Fibroblast of villous mesenchyme (primary cell): ENCODE results near the gene AJAP1. TPM values are rescaled to one million over a fixed set of nuclear protein-coding genes. Genes with fewer than 3 reads are reported as not detected.

Experiments used
- DNase-seq: peaks from one replicate; pipeline ENCODE4 v3.0.0-alpha.2; 2010; ENCODE audit warnings: low read depth
- H3K4me3 ChIP-seq: 2 replicates; pipeline ENCODE4 v1.5.1; 2011; ENCODE audit warnings: low read depth, mild to moderate bottlenecking, low read length
- total RNA-seq: library from RNA; depleted of rRNA; stranded (reverse); fragments of >200 nt; gene quantifications from 2 replicates; pipeline ENCODE4 v1.2.3, GENCODE V29; 2012
- TF ChIP-seq, protein P1 (sequence below): IDR thresholded peaks from 2 replicates; pipeline ENCODE4 v1.5.1; 2012; ENCODE audit warnings: low read depth, mild to moderate bottlenecking, low read length; ENCODE audit not compliant: insufficient read depth

The AJAP1 gene
- total RNA-seq, 1 donor: under 0.01 TPM

DNA sequence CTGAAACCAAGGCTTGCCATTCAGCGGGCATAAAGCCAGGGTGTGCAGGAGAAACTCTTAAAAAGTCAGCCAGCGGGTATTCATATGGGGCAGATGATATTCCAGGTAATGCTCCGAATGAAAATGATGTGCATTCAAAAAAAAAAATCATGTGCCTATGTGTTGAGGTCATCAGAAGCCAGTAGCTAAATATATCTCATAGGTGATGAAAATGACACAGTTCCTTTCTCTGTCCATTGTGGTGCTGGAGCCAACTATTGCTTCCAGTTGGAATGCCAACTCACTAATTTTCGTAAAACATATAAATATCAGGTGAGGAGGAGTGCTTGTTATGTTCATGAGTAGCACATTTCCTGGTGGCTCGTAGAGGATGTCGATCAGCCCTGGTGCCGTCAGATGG, 23.2 kb downstream of the AJAP1 start:
- H3K4me3 ChIP-seq: no peak overlapping the region
- TF ChIP-seq, protein P1, sequence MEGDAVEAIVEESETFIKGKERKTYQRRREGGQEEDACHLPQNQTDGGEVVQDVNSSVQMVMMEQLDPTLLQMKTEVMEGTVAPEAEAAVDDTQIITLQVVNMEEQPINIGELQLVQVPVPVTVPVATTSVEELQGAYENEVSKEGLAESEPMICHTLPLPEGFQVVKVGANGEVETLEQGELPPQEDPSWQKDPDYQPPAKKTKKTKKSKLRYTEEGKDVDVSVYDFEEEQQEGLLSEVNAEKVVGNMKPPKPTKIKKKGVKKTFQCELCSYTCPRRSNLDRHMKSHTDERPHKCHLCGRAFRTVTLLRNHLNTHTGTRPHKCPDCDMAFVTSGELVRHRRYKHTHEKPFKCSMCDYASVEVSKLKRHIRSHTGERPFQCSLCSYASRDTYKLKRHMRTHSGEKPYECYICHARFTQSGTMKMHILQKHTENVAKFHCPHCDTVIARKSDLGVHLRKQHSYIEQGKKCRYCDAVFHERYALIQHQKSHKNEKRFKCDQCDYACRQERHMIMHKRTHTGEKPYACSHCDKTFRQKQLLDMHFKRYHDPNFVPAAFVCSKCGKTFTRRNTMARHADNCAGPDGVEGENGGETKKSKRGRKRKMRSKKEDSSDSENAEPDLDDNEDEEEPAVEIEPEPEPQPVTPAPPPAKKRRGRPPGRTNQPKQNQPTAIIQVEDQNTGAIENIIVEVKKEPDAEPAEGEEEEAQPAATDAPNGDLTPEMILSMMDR: no peak
- DNase-seq: no peak

DNA sequence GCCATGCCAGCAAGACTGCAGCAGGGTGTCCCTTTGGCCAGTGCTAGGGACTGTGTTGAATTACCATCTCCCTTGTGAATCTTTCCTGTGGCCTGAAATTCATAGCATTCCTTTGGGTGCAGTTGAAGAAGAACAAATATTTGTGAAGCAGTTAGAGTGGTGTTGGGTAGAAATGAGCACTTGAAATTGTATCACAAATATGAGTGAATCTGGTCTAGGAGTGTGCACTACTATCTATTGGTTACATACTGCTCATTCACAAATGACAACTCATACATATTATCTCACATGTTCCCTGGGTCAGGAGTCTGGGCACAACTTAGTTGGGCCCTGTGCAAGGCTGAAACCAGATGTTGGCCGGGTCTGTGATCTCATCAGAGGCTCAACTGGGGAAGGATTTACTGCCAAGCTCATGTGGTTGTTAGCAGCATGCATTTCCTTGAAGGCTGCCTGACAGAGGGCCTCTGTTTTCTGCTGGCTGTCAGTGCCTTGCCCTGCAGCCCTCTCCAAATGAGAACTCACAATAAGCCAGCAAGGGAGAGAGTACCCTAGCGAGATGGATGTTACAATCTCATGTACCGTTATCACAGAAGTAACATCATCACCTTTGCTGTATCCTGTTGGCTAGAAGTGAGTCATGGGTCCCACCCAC, 23.8 kb downstream of the AJAP1 start:
- H3K4me3 ChIP-seq: no peak overlapping the region
- DNase-seq: no peak
- TF ChIP-seq, protein P1: no peak

DNA sequence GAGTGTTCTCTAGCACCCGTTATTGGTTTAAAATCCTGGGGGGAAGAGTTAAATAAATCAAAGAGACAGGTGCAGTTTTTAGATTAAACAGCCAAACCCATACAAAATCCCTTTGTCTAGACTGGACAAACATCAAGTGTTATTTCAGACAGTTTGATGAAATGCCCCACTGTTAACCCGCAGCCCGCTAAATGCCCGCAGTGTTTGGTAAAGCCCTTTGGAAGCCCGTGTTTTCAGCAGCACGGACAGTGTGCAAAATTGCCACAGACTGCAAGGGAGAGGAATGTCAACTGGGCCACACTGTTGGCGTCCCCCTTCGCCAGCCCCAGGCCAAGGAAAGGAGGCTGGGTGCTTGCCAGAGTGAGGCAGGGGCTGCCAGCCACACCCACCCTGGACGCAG, 26.6 kb downstream of the AJAP1 start:
- TF ChIP-seq, protein P1: no peak
- H3K4me3 ChIP-seq: no peak overlapping the region
- DNase-seq: no peak

DNA sequence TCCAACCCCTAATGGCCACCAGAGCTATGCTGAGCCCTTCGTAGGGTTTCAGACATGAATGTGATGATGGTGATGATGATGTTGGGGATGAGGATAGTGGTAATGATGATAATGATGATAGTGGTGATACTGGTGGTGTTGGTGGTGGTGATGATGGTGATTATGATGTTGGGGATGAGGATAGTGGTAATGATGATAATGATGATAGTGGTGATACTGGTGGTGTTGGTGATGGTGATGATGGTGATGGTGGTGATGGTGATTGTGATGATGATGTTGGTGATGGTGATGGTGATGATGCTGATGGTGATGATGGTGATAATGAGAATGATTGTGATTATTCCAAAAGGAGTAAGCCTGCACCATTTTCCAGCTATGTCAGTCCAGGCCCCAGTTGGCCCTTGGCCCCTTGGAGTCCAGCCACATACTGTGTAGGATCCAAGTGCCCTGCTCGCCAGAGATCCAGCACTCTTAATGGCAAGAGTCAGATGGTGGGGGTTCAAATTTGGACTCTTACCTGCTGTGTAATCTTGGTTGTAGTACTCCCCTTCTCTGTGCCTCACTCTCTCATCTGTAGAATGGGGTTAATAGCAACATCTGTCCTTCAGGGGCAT, 28.3 kb downstream of the AJAP1 start:
- no peak overlapping the region for H3K4me3 ChIP-seq
- TF ChIP-seq, protein P1: no peak
- no peak for DNase-seq

DNA sequence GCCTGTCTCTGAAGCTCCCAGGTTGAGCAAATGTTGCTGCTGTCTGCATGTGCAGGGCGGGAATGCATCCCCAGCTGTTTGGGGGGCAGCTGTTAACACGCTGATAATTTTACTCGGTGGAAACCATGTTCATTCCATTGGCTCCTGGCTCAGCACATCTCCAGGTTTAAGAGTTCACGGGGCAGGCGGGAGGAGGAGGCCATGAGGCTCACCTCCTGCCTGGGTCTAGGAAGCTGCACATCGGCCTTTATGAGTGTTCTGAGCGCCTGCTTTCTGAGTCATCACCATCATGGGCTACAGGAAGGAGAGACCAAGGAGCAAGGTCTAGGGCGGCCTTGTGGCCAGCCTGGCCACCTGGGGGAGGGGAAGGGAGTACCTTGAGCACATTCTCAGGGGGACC, 29.7 kb downstream of the AJAP1 start:
- DNase-seq: no peak
- TF ChIP-seq, protein P1: no peak
- no peak overlapping the region for H3K4me3 ChIP-seq

DNA sequence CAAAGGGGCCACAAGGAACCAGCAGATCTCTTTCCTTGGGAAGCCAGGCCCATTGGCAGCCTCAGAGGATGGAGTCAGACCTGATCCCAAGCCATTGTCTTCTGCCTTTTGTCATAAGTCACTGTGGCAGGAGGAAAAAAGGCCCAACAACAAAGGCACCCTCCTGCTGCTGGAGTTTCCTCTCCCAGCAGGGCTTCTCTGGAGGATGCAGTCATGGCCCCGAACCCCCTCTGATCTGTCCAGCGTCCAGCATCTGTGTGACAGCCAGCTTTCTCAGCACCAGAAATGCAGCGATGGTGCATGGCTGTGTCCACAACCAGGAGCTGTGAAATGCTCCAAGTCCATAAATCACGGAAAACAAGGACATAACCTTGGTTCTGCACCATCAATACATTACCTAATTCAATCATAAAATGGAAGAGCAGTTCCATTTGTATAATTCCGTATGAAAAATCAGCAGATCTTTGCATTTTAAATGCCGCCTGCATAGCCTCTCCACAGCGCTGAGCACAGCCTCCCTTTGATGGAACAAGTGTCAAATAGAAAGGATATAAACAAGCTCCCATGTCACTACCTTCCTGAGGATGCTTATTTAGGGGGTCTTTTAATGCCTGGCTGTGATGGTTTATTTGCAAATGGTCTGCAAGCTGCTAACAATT, 30.6 kb downstream of the AJAP1 start:
- DNase-seq: no peak
- TF ChIP-seq, protein P1: no peak
- H3K4me3 ChIP-seq: no peak overlapping the region

DNA sequence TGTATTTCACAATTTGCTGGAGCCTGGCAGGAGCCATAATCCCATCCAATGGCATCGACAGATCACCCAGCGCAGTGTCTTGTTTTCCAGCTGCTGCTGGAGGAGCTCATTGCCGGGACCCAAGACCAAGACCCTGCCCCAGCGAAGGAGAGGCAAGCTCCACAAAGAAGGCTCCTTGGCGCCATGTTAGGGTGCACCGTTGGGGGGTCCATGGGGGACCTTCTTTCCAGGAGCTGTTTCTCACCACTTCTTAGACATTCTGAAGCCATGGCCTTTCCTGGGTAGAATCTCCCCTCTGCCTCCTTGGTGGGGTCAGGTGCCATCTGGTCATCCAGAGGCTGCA, 31.1 kb downstream of the AJAP1 start:
- TF ChIP-seq, protein P1: no peak
- DNase-seq: no peak
- H3K4me3 ChIP-seq: no peak overlapping the region
